ENCODE measurements around the gene SPA17.

- TF ChIP-seq, protein P1, sequence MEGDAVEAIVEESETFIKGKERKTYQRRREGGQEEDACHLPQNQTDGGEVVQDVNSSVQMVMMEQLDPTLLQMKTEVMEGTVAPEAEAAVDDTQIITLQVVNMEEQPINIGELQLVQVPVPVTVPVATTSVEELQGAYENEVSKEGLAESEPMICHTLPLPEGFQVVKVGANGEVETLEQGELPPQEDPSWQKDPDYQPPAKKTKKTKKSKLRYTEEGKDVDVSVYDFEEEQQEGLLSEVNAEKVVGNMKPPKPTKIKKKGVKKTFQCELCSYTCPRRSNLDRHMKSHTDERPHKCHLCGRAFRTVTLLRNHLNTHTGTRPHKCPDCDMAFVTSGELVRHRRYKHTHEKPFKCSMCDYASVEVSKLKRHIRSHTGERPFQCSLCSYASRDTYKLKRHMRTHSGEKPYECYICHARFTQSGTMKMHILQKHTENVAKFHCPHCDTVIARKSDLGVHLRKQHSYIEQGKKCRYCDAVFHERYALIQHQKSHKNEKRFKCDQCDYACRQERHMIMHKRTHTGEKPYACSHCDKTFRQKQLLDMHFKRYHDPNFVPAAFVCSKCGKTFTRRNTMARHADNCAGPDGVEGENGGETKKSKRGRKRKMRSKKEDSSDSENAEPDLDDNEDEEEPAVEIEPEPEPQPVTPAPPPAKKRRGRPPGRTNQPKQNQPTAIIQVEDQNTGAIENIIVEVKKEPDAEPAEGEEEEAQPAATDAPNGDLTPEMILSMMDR (IDR thresholded peaks at IDR 0.05; ENCODE audit: insufficient read depth, low read depth, low read length): no peak
- no peak for TF ChIP-seq EZH2 (IDR thresholded peaks at IDR 0.05; ENCODE audit: insufficient read depth, low read length)
Observed at GRCh38 chr11:124667601-124668000, 6.1 kb upstream of the SPA17 start.

Data from astrocyte (in vitro differentiated cells and primary cell).